Activated CD4-positive, alpha-beta memory T cell treated with anti-CD3 and anti-CD28 coated beads, Interleukin-2, amount 10 ng/mL, durations not matched to agents 7 days and 5 days (primary cell): ENCODE data around the gene TRMT6. TPM values are rescaled to one million over a fixed set of nuclear protein-coding genes. Genes with fewer than 3 reads are reported as not detected.

Experiments used
- total RNA-seq, 2 experiments: library from RNA; stranded (reverse); gene quantifications; one replicate each; pipeline ENCODE4 v1.2.3, GENCODE V29; 2021

TRMT6 gene
- total RNA-seq, 2 experiments from 2014 or later, result 17.0 to 19.1 TPM

Other genes with a start within 250 kb of the TRMT6 start
- 1 to 10 TPM; 7.9 to 9.4 TPM for gene SHLD1, start 200.1 kb downstream of the TRMT6 start, total RNA-seq
- gene CHGB, start 39.0 kb downstream of the TRMT6 start, total RNA-seq, result not detected
- gene MCM8, start 119 bp upstream of the TRMT6 start, total RNA-seq, result 10 to 100 TPM; 33.2 to 34.5 TPM
- gene CRLS1, start 55.6 kb upstream of the TRMT6 start, total RNA-seq, result 10 to 100 TPM; 25.3 to 27.8 TPM
- not detected for gene LRRN4, start 103.5 kb upstream of the TRMT6 start, total RNA-seq
- not detected for gene FERMT1, start 172.5 kb upstream of the TRMT6 start, total RNA-seq